Duodenal mucosa (tissue), 2 donors: ENCODE measurements around the gene DUSP28.

Source experiments
- H3K27ac ChIP-seq: one replicate; pipeline ENCODE4 v1.7.0; 2013; ENCODE audit warnings: low read depth, low read length
- H3K27me3 ChIP-seq, 2 donors: one replicate each; pipeline ENCODE4 v1.7.0; 2013; ENCODE audit warnings: low read length in 2 of 2, control low read depth in 1 of 2; ENCODE audit not compliant: insufficient read depth in 2 of 2, control insufficient read depth in 1 of 2
- H3K36me3 ChIP-seq, 2 donors: one replicate each; pipeline ENCODE4 v1.7.0; 2013; ENCODE audit warnings: low read length in 2 of 2, control low read depth in 1 of 2; ENCODE audit not compliant: insufficient read depth in 2 of 2, control insufficient read depth in 1 of 2
- H3K4me1 ChIP-seq, 2 donors: one replicate each; pipeline ENCODE4 v1.7.0; 2013; ENCODE audit warnings: low read length in 2 of 2, control low read depth in 1 of 2; ENCODE audit not compliant: insufficient read depth in 2 of 2, control insufficient read depth in 1 of 2
- H3K4me3 ChIP-seq, 2 donors: one replicate each; pipeline ENCODE4 v1.7.0; 2013; ENCODE audit warnings: low read length in 2 of 2, low read depth in 1 of 2
- H3K9ac ChIP-seq, 2 donors: one replicate each; pipeline ENCODE4 v1.7.0; 2013; ENCODE audit warnings: low read length in 2 of 2, low read depth in 1 of 2
- H3K9me3 ChIP-seq, 2 donors: one replicate each; pipeline ENCODE4 v1.7.0; 2013; ENCODE audit warnings: low read length in 2 of 2, control low read depth in 1 of 2; ENCODE audit not compliant: control insufficient read depth in 1 of 2

Gene DUSP28

DNA sequence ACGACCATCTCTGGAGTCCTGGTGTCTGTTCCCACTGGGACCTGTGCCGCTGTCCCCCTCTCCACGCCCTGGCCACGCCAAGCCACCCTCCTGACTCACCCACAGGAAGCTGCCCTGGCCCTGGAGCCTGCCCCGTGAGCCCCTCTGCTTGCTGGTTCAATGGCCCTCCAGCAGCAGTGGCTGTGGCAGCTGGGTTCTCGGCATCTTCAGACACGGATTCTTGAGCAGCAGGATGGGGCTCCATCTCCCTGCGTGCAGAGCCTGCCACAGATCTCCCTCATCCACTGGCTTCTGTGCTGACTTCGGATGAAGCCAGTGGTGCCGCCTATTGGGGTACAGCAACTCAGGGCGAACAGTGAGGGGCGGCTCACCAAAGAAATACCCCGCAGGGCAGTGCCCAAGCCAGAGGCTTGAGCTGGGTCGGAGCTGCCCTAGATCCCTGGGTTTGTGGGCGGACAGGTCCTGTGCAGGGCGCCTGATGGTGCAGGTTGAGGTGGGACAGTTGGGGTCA is 40.3 kb downstream of the DUSP28 start:
- Histone ChIP-seq H3K9ac (no peak overlapping the region), H3K9me3 (no peaks in the 10 kb centered on the region), H3K4me3 (no peak overlapping the region), H3K27ac (no peak overlapping the region), H3K4me1 (peaks cover 22 to 34% of the 10 kb centered on the region in 2 donors), H3K36me3 (peaks cover 10 to 38% of the 10 kb centered on the region in 2 donors), H3K27me3 (no peaks in the 10 kb centered on the region)

- Histone ChIP-seq H3K4me1 (peaks cover 22 to 34% of the 10 kb centered on the region in 2 donors), H3K9ac (no peak overlapping the region), H3K27ac (no peak overlapping the region)
These were observed 41.1 kb downstream of the DUSP28 start for GRCh38 chr2:240601061-240601830.

DNA sequence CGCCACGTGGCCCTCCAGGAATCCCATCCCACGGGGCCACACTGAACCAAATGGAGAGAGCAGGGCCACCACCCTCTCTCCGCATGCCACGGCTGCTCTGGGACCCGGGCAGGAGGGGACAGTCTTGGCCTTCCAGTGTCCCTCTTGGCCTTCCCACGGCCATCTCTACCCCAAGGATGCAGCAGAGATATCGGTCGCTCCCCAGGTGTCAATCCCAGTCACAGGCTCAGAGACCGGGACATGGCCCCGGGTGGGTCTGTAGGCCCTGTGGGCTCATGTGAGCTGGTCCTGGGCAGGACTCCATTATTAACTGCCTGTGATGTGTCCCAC is 41.6 kb downstream of the DUSP28 start:
- no peaks in the 10 kb centered on the region for H3K27me3 ChIP-seq
- H3K4me3 ChIP-seq = no peak overlapping the region
- no peaks in the 10 kb centered on the region for H3K9me3 ChIP-seq
- no peak overlapping the region for H3K27ac ChIP-seq
- peaks cover 22 to 34% of the 10 kb centered on the region in 2 donors for H3K4me1 ChIP-seq
- H3K36me3 ChIP-seq = peaks cover 10 to 28% of the 10 kb centered on the region in 2 donors
- no peak overlapping the region for H3K9ac ChIP-seq

More at GRCh38 chr2:240601061-240601830, 41.1 kb downstream of the DUSP28 start:
- Histone ChIP-seq H3K27me3 (no peaks in the 10 kb centered on the region), H3K4me3 (no peak overlapping the region), H3K9me3 (no peaks in the 10 kb centered on the region), H3K36me3 (peaks cover 10 to 31% of the 10 kb centered on the region in 2 donors)

- H3K27me3 ChIP-seq = no peaks in the 10 kb centered on the region
- H3K27ac ChIP-seq = no peak overlapping the region
- H3K9me3 ChIP-seq = no peaks in the 10 kb centered on the region
- H3K4me3 ChIP-seq = peak overlapping the region in 1 of 2 donors; percentile 28
- H3K9ac ChIP-seq = no peak overlapping the region
- H3K4me1 ChIP-seq = peaks cover 25 to 34% of the 10 kb centered on the region in 2 donors
- H3K36me3 ChIP-seq = peaks cover 10 to 28% of the 10 kb centered on the region in 2 donors
These were observed 42.3 kb downstream of the DUSP28 start for GRCh38 chr2:240602266-240603050.

GRCh38 chr2:240603081-240603835 is 43.1 kb downstream of the DUSP28 start:
- Histone ChIP-seq H3K36me3 (peaks cover 6 to 22% of the 10 kb centered on the region in 2 donors), H3K27me3 (no peaks in the 10 kb centered on the region), H3K9me3 (no peaks in the 10 kb centered on the region), H3K4me1 (peaks cover 26 to 34% of the 10 kb centered on the region in 2 donors), H3K27ac (no peak overlapping the region), H3K4me3 (peak overlapping the region in 1 of 2 donors; percentile 28), H3K9ac (no peak overlapping the region)

- peak overlapping the region in 1 of 2 donors; percentile 63 for H3K4me3 ChIP-seq
- no peak overlapping the region for H3K9ac ChIP-seq
- H3K27ac ChIP-seq = peak overlapping the region; percentile 88
These were observed 43.7 kb downstream of the DUSP28 start for GRCh38 chr2:240603846-240604245.

GRCh38 chr2:240604291-240604938 is 44.3 kb downstream of the DUSP28 start:
- H3K9me3 ChIP-seq = no peaks in the 10 kb centered on the region
- peaks cover 0 to 14% of the 10 kb centered on the region in 2 donors for H3K36me3 ChIP-seq
- peak overlapping the region; percentile 63 to 91 for H3K9ac ChIP-seq
- H3K4me3 ChIP-seq = peak overlapping the region; percentile 63 to 88
- H3K27ac ChIP-seq = peak overlapping the region; percentile 88
- peaks cover 26 to 34% of the 10 kb centered on the region in 2 donors for H3K4me1 ChIP-seq
- H3K27me3 ChIP-seq = no peaks in the 10 kb centered on the region

More at GRCh38 chr2:240603846-240604245, 43.7 kb downstream of the DUSP28 start:
- Histone ChIP-seq H3K4me1 (peaks cover 26 to 34% of the 10 kb centered on the region in 2 donors), H3K36me3 (peaks cover 2 to 18% of the 10 kb centered on the region in 2 donors), H3K27me3 (no peaks in the 10 kb centered on the region), H3K9me3 (no peaks in the 10 kb centered on the region)

- Histone ChIP-seq H3K4me1 (peaks cover 26 to 34% of the 10 kb centered on the region in 2 donors), H3K4me3 (peak overlapping the region; percentile 63 to 88), H3K9ac (peak overlapping the region; percentile 88 to 91), H3K27me3 (no peaks in the 10 kb centered on the region), H3K36me3 (peaks cover 0 to 8% of the 10 kb centered on the region in 2 donors), H3K9me3 (no peaks in the 10 kb centered on the region), H3K27ac (peak overlapping the region; percentile 88)
These were observed 45.0 kb downstream of the DUSP28 start for GRCh38 chr2:240604939-240605716.
